Hematopoietic multipotent progenitor cell treated with erythropoietin and hydrocortisone succinate and interleukin-3 and kit ligand, for 15 days (in vitro differentiated cells): ENCODE results near the gene LIMS1.
"Not testable (repeated sequence)": the region's sequence is repeated elsewhere in the genome, so short reads cannot be mapped to it uniquely, and the experiment has no call there.

Experiments
- DNase-seq: peaks from one replicate; pipeline ENCODE4 v3.0.0-alpha.2; 2015; ENCODE audit warnings: low spot score

The LIMS1 gene

DNA sequence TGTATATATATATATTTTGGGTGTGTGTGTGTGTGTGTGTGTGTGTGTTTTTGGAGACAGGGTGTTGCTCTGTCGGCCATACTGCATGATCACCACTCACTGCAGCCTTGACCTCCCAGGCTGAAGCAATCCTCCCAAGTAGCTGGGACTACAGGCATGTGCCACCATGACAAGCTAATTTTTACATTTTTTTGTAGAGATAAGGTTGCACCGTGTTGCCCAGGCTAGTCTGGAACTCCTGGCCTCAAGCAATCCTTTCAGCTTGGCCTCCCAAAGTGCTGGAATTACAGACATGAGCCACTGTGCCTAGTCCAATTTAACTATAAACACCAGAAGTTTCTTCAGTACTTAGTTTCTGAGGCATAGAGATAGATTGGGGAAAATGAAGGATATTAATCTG, 18.3 kb downstream of the LIMS1 start:
- no peak for DNase-seq

DNA sequence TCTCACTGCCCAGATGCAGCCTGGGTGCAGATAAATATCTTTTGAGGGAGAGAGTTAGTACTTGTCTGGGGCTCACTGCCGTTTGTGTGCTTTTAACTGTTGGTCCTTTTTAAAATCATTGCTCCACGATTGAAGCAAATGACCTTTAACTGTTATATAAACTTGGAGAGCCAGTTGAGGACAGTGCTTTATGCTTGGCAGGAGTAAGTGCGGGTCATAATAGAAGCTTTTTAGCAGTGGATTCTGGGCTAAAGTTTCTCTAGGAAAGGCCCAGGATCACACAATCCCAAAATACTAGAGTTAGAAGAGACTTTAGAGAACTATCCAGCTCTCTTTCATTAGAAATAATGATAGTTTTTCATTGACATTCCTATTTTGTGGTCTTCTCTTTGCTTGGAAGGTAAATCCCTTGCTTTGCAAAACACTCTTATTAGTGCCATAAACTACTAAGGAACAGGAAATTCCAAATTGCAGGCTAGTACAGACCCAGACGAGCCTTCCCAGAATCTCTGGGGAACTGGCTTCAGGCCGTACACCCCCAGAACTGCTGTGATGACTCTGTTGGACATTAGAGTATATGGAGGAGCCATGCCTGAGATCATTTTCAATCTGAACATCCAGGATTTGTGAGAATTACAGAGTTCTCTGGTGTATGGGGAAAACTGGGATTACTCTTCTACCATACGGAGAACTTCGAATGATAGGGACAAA, 19.1 kb downstream of the LIMS1 start:
- DNase-seq, result no peak

DNA sequence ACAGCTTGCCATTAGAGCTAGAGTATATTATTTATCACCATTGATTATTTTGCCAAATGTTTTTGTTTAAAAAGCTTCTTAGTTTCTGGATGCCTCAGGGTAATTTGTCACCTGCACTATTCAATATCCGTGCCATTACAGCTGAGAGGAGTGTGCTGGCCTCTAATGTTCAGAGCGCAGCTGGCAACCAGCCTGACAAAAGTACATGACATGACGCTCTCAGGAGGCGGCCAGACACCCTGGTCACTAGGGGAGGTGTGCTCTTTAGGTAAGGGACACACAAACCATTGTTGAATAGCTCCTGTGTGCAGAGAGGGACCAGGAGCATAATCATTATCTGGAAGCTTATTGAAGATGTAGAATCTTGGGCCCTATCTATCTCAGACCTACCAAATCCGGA, 20.3 kb downstream of the LIMS1 start:
- no peak for DNase-seq

DNA sequence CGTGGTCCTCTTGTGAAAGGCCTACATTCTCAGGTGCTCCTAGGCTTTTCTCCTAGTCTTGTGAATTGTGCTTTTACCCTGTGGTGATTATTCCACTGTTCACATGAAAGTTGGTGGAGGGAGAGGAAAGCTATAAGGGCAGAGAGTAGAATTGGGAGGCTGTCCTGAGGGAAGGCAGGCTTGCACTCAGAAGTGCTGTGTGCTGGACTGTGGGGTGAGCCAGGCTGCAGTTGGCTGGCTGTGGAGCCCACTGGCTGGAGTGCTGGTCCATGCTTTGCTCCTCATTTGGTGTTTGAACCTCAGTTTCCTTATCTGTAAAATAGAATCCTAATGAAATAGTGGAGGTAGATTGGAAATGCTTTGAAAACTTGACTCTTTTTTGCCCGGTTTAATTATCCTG, 21.3 kb downstream of the LIMS1 start:
- no peak for DNase-seq

DNA sequence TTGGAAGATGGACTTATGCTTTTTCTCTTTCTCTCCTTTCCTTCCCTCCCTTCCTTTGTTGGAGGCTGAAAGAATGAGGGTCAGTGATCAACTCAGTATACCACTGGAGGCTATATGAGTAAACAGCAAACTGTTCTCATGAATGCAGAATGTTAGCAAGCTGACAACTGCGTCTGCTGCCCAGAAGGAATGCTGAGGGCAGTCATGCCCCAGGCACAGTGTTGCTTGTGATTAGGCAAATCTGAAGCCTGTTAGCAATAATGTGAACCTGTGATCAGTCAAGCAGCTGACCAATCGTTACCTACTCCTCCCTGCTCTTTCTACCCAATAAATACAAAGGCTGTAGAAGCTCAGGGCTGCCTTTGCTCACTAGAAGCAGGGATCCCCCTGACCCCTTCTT, 22.3 kb downstream of the LIMS1 start:
- not testable (repeated sequence) for DNase-seq

DNA sequence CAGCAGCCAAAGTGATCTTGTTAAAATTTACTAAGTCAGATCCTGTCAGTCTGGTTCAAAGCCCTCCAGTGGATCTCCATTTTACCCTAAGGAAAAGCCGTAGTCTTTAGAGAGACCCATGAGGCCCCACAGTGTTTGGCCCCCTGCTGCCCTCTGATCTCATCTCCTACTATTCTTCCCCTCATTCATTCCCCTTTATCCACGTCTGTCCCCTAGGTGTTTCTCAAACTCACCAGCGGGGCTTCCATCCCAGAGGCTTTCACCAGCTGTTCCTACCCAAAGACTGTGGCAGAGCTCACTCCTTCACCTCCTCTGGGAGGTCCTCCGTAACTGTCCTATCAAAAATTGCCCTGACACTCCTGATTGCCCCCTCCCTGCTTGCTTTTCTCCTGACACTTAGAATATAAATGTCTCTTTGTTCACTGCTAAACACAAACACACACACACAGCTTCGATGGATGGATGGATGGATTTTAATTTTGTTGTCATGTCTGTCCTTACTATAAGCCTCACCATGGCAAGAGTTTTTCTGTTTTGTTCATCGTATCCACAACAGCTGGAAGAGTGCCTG, 26.1 kb downstream of the LIMS1 start:
- no peak for DNase-seq

DNA sequence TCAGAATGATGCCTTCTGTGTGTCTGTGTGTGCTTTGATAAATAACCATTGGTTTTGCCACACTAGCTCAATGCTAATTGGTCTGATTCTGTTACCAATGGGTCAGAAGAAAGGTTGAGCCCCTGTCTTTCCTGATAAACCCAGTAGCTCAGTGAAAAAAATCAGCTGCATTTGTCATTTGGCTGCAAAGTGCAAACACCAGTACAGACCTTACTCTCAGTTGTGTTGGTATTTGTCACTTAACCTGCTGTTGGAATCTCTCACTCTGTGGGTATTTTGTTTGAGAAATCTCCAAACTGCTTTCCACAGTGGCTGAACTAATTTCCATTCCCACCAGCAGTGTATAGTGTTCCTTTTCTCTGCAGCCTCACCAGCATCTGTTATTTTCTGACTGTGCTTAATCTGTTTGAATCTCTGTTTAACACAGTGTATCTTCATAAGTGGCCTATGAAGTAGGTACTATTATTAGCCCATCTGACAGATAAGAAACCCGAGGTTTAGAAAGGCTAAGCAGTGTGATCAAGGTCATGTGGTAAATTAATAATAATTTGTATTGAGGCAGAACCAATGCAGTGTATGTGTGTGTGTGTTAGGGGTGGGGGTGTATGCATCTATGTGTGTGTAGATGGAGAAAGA, 26.7 kb downstream of the LIMS1 start:
- no peak for DNase-seq

DNA sequence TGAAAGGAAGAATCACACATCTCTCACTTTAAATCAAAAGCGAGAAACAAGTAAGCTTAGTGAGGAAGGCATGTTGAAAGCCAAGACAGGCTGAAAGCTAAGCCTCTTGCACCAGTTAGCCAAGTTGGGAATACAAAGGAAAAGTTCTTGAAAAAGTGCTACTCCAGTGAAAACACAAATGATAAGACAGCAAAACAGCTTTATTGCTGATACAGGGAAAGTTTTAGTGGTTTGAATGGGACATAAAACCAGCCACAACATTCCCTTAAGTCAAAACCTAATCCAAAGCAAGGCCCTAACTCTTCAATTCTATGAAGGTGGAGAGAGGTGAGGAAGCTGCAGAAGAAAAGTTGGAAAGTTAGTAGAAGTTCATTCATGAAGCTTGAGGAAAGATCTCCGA, 28.0 kb downstream of the LIMS1 start:
- no peak for DNase-seq

DNA sequence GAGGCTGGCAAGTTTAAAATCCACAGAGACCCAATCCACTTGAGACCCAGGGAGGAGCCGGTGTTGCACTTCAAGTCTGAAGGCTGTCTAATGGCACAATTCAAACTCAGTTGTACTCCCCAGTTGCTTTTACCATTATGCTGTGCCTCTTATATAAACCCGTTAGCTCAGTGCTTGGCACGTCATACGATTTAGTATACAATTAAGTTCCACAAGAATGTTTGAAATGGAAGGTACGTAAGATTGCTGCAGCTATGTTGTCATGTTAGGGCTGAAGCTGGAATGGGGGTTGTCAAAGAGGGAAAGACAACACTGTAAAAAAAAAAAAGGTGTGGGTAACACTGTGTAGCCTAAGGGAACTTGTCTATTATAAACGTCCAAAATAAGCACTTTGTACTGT, 30.2 kb downstream of the LIMS1 start:
- no peak for DNase-seq

DNA sequence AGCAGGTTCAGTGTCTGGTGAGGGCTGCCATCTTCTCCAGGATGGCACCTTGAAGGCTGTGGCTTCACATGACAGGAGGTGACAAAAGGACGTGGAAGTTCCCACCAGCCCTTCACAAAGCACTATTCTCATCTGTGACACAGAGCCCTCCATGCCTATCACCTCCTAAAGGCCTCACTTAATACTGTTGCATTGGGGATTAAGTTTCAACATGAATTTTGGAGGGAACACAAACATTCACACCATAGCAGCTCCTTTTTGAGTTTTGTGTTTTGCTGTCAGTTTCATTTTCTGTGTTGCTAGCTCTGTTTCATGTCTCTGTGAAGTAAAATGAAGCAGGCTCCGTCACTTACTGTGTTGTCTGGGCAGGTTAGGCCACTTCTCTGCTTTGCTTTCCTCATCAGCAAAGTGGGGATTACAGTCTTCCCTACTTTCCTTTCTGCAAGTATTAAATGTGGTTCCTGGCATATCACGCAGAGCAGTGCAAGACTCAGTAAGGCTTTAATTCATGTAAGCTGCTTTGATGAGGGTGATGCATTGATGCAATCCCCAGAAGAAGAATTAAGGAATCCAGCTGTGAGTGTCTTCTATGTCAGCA, 31.6 kb downstream of the LIMS1 start:
- no peak for DNase-seq

DNA sequence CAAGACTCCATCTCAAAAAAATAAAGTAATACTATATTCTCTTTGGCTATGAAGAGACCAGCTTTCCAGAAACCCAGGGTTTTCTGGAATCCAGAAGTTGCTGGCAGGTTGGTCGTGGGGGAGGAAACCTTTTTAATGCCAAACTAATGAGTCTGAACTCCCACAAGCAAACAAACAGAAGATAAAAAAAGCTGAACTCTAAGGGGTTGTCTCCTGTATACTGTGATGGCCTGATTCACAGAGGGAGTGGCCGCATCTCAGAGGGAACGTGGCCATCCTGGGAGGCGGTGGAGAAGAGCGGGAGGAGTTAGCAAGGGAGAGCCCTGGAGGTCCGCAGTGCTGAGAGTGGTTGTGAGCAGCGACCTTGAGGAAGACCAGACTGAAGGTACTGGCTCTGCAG, 36.1 kb downstream of the LIMS1 start:
- no peak for DNase-seq

DNA sequence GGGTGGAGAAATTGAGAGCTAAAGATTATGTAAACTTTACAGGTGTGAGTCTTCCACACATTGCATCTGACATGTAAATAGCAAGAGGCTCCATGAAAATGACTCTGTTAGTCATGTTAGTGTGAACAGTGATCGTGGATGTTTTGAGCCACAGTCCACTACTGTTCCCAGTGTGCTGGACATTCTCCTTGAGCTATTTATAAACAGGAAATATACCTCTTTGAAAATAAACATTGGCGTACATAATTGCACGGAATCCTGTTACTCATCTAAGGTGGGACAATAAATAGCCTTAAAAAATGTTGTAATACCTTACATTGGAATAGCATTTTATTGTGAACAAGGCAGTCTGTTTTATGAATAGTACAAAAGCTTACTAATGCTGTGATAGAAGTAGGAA, 37.0 kb downstream of the LIMS1 start:
- DNase-seq, result no peak

DNA sequence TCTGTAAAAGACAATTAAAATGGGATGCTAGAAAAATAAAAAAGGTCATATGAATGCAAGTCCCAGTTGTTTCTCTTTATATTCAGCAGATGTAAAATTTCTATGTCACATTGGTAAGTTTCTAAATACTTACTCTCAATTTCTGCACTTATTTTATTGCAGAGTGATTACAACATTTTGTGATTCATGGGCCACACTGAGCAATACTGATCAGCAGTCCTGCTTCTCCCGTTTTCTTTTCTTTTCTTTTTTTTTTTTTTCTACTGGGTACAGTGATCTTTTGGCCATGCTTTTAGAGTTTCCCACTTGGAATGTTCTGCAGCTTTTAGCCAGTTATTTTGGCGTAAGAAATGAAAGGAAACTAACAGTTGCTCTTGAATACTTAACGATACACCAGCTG, 38.8 kb downstream of the LIMS1 start:
- no peak for DNase-seq

DNA sequence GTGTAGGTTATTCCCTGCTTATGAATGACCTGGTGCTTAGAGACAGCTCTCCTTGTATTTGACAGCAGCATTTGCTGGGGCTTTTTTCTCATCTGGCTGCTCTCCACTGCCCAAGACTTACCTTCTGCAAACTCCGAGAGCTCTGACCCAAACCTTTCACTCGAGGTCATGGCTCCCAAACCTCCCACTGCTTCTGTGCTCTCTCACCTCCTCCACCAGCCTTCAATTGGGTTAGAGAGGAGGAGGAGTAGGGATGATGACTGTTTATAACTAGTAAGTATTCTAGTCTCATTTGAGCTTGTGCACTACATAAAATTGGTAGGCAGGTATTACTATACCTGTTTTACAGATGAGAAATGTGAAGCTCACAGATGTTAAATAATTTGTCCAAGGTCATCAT, 40.1 kb downstream of the LIMS1 start:
- no peak for DNase-seq

DNA sequence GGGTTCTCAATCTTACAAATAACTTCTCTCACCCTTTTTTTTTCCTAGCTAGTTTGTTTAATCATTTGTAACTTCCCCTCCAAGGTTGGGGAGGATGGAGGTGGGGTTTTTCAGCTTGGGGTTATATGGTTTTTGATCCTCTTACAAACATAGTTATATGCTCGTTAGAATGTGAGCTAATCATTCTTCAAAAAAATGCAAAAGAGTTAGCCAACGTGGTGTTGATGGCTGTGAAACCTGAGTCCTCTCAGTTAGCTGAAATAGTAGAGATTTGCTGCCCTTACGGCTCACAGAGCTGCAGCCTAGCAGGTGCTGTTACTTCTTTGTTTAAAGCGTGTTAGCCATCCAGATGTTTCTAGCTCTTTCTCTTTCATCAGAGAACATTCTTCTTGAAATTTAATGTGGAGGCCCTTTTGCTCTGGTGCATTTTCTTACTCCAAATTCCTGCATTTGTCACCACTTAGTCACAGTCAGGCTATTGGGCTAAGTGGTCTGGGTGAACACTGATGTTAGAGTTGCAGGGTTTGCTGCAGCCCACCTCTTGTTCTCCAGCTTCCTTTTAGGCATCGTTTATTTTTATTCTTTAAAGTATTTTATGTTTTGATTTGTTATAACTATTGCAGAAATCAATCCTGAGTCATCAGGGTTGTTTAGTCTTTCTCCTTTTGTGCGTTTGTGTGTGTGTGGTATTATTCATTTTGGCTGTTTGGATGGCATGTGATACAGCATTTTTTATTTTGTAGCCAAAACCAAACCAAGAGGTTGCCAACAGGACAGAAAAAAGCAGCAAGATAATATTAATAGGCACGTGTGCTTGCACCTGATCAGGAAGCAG, 41.1 kb downstream of the LIMS1 start:
- DNase-seq, result no peak

DNA sequence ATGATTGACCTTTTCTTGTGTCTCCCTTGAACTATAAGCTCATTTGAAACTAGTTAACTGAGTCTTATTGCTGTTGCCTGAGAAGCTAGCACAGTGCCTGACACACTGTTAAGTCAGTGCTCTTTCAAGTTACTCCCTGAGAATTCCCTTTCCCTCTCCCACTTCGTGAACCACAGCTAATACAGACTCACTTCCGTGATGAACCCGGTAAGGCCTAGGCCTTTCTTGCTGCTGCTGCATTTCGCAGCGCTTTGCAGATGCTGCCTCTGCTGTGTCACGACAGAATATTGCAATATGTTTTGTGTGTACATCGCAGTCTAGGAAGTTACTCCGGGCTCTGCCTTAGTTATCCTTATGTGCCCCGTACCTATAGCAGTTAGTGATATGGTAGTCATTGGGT, 42.8 kb downstream of the LIMS1 start:
- no peak for DNase-seq

DNA sequence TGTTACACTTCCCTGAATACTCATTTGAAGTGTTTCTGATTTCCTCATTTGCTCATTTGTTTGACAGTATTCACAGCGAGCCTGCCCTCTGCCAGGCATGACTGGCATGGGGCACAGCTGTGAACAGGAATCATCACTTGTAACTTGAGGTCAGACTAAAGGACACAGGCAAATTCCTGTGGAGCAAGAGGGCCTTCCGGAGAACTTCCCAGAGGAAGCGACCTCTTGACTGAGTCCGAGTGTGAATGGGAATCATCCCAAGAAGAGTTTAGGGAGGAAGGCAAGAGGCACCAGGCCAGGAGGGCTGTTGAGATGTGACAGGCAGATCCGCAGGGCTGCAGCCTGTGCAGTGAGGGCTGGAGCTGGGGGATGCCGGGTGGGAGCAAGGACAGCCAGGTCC, 45.4 kb downstream of the LIMS1 start:
- DNase-seq, result no peak

DNA sequence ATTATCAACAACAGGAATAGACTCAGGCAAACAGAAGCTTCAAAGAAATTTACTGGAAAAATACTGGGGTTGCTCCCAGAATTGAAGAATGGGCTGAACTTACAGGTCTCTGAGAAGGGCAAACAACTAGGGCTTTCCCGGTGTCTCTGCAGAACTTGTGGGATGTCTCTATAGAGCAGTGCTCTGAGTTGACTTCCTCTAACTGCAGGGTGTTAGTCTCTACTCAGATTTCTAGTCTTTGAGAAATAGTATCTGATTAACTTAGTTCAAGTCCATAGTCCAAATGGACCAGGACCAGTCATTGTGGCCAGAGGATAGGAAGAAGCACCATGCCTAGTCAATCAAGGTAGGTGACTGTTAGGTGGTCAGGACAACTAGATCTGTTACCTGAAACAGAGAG, 45.8 kb downstream of the LIMS1 start:
- DNase-seq, result no peak

DNA sequence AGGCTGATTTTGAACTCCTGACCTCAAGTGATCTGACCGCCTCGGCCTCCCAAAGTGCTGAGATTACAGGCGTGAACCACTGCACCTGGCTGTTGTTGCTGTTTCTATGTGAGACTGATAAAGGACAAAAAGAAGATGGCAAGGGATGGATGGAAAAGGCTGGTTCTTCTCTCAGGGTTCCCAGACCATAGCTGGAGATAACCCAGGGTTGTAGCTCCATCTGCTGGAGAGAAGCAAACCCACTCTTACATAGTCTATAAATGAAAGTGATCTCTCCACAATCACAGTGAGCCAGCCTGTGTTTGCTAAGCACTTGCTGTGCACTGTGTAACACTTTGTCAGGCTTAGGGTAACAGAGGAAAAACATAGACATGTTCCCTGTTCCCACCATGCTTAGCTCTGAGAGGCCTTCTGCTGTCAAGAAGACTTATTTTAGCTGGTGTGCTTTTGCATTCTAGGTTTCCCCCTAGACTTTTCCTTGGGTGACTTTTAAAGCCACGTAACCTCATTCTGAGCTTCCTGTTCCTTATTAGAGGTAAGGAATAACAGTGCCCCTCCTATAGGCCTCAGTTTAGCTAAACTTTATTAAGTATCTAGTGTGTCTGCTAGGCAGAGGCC, 49.7 kb downstream of the LIMS1 start:
- DNase-seq, result peak; percentile 82

DNA sequence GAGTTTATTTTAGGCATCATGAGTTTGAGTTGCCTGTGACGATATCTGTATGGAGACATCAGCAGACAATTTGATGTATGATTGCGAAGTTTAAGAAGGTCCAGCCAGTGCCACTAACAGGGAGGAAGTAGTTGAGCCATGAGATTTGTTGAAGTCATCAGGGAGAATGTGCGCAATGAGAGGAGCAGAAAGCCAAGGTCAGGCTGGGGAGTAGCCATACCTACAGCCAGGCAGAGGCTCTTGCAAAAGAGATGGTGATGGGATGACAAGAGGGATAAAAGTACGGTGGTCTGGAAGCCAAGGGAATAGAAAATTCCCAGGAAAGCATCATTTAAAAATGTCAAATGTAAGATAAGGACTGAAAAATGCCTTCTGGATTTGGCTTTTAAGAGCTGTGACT, 51.2 kb downstream of the LIMS1 start:
- DNase-seq, result no peak

DNA sequence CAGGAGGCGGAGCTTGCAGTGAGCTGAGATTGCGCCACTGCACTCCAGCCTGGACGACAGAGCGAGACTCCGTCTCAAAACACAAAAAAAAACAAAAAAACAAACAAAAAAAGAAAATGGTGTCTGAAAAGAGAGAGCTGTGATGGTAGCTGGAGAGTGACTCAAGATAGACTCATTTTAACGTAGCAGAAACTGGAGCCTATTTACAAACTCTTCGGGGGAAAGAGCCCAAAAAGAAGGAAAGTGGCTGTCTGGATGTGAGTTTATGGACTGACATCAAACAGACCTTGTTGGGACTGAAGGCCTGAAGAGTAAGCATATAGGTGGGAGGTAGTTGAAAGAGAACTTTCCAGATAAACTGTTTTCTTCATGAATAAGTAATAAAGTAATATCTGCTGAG, 51.8 kb downstream of the LIMS1 start:
- no peak for DNase-seq

DNA sequence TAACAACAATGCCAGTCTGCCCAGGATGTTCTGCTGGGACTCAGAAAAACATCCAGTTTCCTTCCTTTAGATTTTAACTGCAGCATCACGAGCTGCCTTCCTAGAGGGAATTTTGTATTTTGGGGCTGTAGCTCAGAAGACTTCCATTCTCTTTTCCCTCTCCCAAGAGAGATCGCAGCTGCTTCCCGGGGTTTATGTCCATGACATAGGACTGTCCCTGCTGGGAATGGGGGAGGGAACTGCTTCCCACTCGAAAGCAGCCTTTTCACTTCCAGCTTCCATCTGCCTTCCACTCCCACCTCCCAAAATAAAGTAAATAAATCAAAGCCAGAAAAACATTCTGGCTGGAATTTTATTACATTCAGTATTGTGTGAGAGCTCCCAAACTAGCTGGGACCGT, 52.4 kb downstream of the LIMS1 start:
- no peak for DNase-seq
